ENCODE results near the gene LARGE2. TPM values are rescaled to one million over a fixed set of nuclear protein-coding genes. Genes with fewer than 3 reads are reported as not detected.

LARGE2 gene
- total RNA-seq, 2 experiments from 2014 or later, result 1.1 to 1.6 TPM

DNA sequence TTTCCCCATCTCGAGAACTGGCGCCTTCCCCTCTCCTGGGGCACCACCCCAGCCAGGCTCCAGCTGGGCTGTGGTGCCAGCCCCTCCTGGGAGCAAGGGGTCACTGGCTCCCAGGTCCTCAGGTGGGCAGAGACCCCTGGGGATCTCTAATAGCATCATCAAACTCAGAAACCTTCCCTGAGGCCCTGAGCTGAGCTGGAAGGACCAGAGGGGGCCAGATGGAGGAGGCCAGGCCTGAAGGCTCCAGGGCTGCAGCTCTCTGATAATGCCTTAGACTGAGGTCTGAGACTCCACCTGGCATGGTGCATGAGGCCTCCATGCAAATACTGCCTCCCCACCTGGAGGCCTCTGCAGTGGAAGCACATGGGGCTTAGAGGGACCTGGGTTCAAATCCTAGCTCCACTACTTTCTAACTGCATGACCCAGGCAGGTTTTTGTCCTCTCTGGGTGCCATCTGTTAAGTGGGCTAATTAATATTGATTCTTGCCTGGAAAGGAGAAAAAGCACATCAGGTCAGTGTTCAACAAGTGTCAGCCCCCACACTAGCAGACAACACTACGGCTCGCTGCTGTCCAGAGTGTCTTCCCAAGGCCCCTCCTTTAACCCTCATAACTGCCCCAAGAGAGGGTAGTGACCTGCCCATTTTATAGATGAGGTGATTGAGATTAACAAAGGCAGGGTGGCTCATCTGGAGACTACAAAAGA is 35.5 kb upstream of the LARGE2 start:
- no peaks in the 10 kb centered on the region for H3K9me3 Mint-ChIP-seq
- no peak for DNase-seq
- intact Hi-C loops (cut with micrococcal nuclease), result no loop called here
- ChIA-PET CTCF (interaction anchor here (1.0 to 1.3 kb wide), 2 partner anchors 14 to 115 kb away, joined by 3 to 4 read pairs; no protein-coding TSS in a partner anchor), POLR2A (no interaction called here)
- H3K27ac Mint-ChIP-seq, result no peak overlapping the region
- peaks cover 4% of the 10 kb centered on the region for H3K36me3 Mint-ChIP-seq
- H3K4me3 Mint-ChIP-seq, result no peak overlapping the region
- H3K27me3 Mint-ChIP-seq, result no peaks in the 10 kb centered on the region
- peaks cover 9% of the 10 kb centered on the region for H3K4me1 Mint-ChIP-seq (ENCODE audit: low read depth)

DNA sequence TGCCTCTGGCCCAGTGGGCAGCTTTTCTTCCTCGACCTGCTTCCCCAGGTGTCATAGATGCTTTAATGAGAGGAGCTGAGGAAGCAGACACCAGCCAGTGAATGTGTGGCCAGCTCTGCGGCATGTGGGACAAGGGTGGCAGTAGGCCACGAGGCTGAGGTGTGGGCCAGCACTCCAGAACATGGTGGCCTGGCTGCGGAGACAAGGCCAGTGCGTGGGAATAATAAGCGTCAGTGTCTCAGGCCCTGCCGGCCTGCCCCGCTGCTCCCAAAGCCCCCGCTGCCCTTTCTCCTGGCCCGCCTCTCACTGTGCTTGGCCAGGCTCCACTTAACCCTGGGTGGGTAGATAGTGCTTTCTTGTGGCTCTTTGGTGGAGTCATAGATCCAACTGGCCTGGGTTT is 34.9 kb upstream of the LARGE2 start:
- ChIA-PET POLR2A (no interaction called here), CTCF (no interaction called here)
- H3K36me3 Mint-ChIP-seq, result no peaks in the 10 kb centered on the region
- H3K4me1 Mint-ChIP-seq (ENCODE audit: low read depth), result peaks cover 9% of the 10 kb centered on the region
- no peaks in the 10 kb centered on the region for H3K27me3 Mint-ChIP-seq
- H3K9me3 Mint-ChIP-seq, result no peaks in the 10 kb centered on the region
- intact Hi-C loops (cut with micrococcal nuclease), result no loop called here
- no peak for DNase-seq
- H3K4me3 Mint-ChIP-seq, result no peak overlapping the region
- H3K27ac Mint-ChIP-seq, result no peak overlapping the region

DNA sequence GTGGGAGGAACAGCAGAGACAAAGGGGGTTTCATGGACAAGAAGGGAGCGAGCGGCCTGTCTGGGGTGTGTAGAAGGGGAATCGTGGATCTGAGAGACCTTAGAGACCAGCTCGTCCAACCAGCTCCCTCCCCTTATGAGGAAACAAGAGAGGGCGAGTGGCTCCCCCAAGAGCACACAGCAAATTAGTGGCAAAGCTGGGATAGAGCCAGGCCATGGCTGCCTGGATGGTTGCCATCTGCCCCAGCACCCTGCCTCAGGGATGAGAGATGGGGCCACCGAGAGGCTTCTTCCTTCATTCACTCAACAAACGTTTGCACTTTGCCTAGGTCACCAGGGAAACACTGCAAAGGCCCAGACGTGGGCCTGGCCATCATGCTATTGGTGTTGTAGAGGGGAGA is 32.9 kb upstream of the LARGE2 start:
- H3K4me3 Mint-ChIP-seq, result no peak overlapping the region
- DNase-seq, result no peak
- H3K36me3 Mint-ChIP-seq, result no peaks in the 10 kb centered on the region
- peaks cover 8% of the 10 kb centered on the region for H3K4me1 Mint-ChIP-seq (ENCODE audit: low read depth)
- H3K9me3 Mint-ChIP-seq, result no peaks in the 10 kb centered on the region
- intact Hi-C loops (cut with micrococcal nuclease), result no loop called here
- POLR2A ChIA-PET, result no interaction called here
- H3K27ac Mint-ChIP-seq, result no peak overlapping the region
- H3K27me3 Mint-ChIP-seq, result peaks cover 8% of the 10 kb centered on the region
- CTCF ChIA-PET, result no interaction called here

DNA sequence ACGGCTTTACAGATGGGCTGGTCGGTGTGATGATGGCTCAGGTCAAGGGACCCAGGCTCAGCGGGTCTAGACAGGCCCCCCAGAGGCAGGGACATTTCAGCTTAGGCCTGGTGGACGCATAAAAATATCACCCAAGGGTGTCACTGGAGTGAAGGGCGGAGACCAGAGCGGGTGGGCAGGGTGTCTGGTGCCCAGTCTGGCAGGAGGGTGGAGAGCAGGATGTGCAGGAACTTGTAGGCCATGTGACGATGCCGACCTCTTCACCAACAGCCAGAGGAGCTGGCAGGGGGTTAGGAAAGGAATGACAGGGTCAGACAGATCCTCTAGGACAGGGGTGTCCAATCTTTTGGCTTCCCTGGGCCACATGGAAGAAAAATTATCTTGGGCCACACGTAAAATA is 32.5 kb upstream of the LARGE2 start:
- POLR2A ChIA-PET, result no interaction called here
- Mint-ChIP-seq H3K4me3 (no peak overlapping the region), H3K4me1 (ENCODE audit: low read depth) (peaks cover 4% of the 10 kb centered on the region), H3K36me3 (no peaks in the 10 kb centered on the region), H3K9me3 (no peaks in the 10 kb centered on the region), H3K27me3 (peaks cover 11% of the 10 kb centered on the region), H3K27ac (no peak overlapping the region)
- intact Hi-C loops (cut with micrococcal nuclease), result no loop called here
- DNase-seq, result no peak
- CTCF ChIA-PET, result no interaction called here

DNA sequence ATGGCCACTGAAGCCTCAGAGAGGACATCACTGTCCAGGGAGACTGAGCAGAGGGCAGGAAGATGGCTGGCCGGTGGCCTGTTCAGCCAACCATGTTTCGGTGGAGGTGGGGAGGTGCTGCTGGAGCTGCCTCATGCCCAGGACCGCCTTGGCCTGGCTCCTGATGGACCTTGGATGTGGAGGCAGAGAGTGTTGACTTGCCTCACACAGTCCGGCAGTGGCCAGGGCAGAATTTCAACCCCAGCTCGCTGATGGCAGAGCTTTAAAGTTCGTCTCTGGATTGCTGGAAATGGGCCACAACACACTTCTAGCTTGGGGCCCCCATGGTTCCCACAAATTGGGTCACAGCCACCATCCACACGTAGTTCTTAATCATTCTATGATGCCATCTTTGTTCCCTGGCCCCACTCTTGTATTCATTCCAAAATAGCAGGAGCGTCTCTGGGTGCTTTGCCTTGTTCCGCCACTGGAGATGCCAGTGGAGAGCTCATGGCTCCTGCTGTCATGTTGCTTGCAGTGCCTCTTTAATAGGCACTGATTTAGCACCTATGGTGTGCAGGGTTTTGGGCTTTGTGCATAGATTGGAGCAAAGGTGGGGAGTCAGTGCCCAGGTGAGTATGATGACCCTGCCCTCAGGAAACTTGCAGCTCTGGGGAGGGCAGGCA is 31.4 kb upstream of the LARGE2 start:
- H3K27me3 Mint-ChIP-seq, result peaks cover 16% of the 10 kb centered on the region
- H3K36me3 Mint-ChIP-seq, result no peaks in the 10 kb centered on the region
- H3K9me3 Mint-ChIP-seq, result no peaks in the 10 kb centered on the region
- intact Hi-C loops (cut with micrococcal nuclease), result no loop called here
- DNase-seq, result no peak
- ChIA-PET CTCF (no interaction called here), POLR2A (no interaction called here)
- H3K4me1 Mint-ChIP-seq (ENCODE audit: low read depth), result no peaks in the 10 kb centered on the region
- H3K27ac Mint-ChIP-seq, result no peak overlapping the region
- H3K4me3 Mint-ChIP-seq, result no peak overlapping the region

DNA sequence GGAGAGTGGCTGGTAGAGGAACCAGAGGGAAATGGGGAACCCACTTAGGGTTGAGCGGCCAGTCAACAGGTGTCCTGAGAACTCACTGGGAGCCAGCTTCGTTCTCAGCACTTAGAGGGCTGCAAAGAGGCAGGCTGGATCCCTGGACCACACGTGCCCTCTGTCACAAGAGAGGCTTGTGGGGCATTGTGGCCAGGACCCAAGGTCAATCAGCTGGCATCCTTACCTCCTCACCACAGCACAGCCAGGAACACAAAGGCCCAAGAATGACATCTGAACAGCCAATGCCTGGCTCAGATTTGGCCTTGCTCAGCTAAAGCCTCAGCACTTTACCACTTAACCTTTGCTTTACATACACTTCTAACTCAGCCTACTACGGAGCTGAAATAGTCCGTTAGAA is 29.6 kb upstream of the LARGE2 start:
- H3K4me1 Mint-ChIP-seq (ENCODE audit: low read depth), result no peaks in the 10 kb centered on the region
- ChIA-PET POLR2A (no interaction called here), CTCF (no interaction called here)
- intact Hi-C loops (cut with micrococcal nuclease), result no loop called here
- H3K27me3 Mint-ChIP-seq, result peaks cover 18% of the 10 kb centered on the region
- no peak overlapping the region for H3K27ac Mint-ChIP-seq
- H3K36me3 Mint-ChIP-seq, result no peaks in the 10 kb centered on the region
- DNase-seq, result no peak
- no peaks in the 10 kb centered on the region for H3K9me3 Mint-ChIP-seq
- H3K4me3 Mint-ChIP-seq, result no peak overlapping the region

DNA sequence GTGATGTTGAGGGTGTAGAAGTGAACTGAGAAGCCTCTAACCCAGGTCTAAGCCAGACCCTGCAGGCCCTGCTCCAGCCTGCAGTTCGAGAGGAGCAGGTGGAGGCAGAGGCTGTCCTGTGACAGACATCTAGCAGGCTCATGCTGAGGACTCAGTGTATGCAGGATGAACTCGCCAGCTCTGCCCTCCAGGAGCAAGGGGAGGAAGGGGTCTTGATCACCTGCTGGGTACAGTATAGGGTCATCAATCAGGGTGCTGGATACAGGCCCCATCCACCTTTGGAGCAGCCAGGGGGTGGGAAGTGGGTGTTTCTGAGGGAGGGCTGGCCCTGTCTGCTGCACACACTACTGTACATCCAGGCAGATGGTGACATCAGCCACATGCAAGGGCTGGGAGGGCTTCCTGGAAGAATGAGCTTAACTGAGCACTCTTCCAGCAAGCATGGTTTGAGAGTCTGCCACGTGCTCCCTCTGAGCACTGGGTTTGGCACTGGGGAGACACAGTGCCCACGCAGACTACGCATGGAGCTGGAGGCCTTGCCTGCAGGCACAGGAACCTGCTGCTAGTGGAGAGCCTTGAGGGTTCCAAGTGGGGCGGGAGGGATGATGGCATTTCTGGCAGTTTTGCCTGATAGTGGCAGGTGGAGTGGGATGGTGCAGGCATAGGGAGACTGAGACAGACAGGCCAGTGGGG is 27.8 kb upstream of the LARGE2 start:
- ChIA-PET POLR2A (no interaction called here), CTCF (no interaction called here)
- no peak overlapping the region for H3K27ac Mint-ChIP-seq
- H3K4me3 Mint-ChIP-seq, result no peak overlapping the region
- no peaks in the 10 kb centered on the region for H3K9me3 Mint-ChIP-seq
- H3K27me3 Mint-ChIP-seq, result peaks cover 21% of the 10 kb centered on the region
- DNase-seq, result no peak
- H3K36me3 Mint-ChIP-seq, result no peaks in the 10 kb centered on the region
- intact Hi-C loops (cut with micrococcal nuclease), result no loop called here
- no peaks in the 10 kb centered on the region for H3K4me1 Mint-ChIP-seq (ENCODE audit: low read depth)

DNA sequence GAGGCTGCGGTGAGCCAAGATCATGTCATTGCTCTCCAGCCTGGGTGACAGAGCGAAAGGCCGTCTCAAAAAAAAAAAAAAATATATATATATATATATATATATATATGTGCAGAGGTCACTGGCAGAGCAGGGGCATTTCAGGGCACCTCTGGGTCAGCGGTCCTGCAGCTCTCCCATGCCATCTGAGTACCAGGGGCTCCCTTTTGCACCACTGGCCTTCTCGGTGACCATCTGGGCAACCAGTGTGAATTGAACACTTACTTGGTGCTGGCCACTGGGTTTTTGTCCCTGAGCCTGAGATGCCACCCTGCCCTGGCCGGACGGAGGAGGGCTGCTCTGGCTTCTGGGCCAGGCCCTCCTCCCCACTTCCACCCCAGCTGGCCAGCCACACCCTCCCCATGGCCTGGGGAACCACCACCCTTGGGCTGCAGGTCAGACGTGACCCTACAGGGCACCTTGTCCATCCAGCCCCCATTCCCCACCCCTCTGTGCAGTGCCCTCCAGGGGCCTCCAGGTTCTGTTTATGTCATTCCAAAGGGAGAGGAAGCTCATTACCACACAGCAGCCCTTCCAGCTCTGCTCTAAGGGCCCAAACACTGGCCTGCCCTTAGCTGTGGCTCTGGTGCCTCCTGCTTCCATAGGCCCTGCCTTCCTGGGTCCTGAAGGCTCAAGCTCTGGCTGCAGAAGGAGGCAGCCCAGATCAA is 26.8 kb upstream of the LARGE2 start:
- Mint-ChIP-seq H3K36me3 (no peaks in the 10 kb centered on the region), H3K4me3 (no peak overlapping the region), H3K4me1 (ENCODE audit: low read depth) (no peaks in the 10 kb centered on the region), H3K27ac (no peak overlapping the region), H3K9me3 (no peaks in the 10 kb centered on the region), H3K27me3 (peaks cover 24% of the 10 kb centered on the region)
- intact Hi-C loops (cut with micrococcal nuclease), result no loop called here
- no peak for DNase-seq
- CTCF ChIA-PET, result no interaction called here
- POLR2A ChIA-PET, result no interaction called here

DNA sequence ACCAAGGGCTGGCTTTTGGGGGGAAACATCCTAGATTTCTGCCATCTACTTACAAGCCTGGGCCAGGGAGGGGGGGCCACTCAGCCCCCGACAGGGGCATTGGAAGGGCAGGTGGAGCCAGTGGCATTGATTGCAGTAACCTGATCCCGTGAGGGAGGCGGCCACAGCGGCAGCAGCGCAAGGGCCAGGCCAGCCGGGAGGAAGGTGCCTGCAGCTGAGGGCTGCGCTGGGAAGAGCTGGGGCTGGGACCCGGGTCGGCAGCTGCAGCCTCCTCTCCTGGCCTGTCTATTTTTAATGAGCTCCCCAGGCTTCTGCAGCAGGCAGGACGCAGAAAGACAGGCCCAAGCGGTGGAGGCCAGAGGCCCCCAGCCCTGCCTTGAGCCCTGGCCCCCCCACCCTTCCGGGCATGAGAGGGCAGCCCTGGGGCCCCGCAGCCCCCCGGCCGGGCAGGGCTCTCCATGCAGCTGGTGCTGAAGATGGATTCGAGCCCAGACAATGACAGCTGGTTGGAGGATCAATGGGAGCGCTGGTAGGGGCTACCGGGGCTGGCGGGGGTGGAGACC is 26.0 kb upstream of the LARGE2 start:
- no peak for DNase-seq
- no peak overlapping the region for H3K4me3 Mint-ChIP-seq
- H3K4me1 Mint-ChIP-seq (ENCODE audit: low read depth), result no peaks in the 10 kb centered on the region
- H3K36me3 Mint-ChIP-seq, result no peaks in the 10 kb centered on the region
- ChIA-PET POLR2A (interaction anchor here (0.8 kb wide), 1 partner anchor 18 kb away, joined by 3 read pairs; no protein-coding TSS in a partner anchor), CTCF (no interaction called here)
- no peak overlapping the region for H3K27ac Mint-ChIP-seq
- H3K9me3 Mint-ChIP-seq, result no peaks in the 10 kb centered on the region
- H3K27me3 Mint-ChIP-seq, result peaks cover 27% of the 10 kb centered on the region
- intact Hi-C loops (cut with micrococcal nuclease), result no loop called here

DNA sequence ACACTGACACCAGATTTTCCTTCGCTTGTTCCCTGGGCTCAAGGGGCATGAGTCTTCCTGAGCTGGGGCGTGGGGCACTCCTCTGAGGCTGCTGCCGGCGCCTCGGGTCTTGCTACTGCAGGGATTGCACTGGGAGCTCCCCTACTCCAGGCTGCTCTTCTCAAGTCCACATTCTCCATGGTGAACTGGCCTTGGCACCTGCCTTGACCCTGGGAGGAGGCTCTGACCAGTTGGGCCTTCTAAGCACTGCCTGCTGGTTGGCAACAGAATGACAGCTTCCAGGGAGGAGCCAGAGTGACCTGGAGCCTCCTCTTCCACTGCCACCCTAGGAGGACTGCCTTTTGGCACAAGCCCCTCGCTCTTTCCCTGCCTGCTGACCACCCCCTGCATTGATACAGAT is 24.9 kb upstream of the LARGE2 start:
- intact Hi-C loops (cut with micrococcal nuclease), result no loop called here
- CTCF ChIA-PET, result no interaction called here
- no peak for DNase-seq
- POLR2A ChIA-PET, result no interaction called here
- Mint-ChIP-seq H3K4me1 (ENCODE audit: low read depth) (no peaks in the 10 kb centered on the region), H3K27ac (no peak overlapping the region), H3K4me3 (no peak overlapping the region), H3K27me3 (peaks cover 27% of the 10 kb centered on the region), H3K36me3 (no peaks in the 10 kb centered on the region), H3K9me3 (no peaks in the 10 kb centered on the region)

DNA sequence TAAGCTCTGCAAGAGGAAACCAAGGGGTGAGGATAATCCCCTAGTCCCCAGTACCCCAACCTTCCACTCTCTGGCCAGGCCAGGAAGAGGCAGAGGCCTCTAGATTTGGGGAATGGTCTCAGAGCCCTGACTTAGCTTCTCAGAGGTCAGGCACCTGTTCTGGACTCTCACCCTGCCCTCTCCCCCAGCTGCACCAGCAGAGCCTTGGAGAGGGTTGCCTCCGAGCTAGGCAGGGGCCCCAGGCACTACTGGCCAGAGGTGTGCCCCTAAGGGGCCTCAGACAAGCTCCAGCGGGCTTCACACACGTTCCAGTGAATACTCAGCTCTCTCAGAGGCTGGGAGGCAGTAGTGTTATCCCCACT is 23.4 kb upstream of the LARGE2 start:
- no peaks in the 10 kb centered on the region for H3K36me3 Mint-ChIP-seq
- no peak for DNase-seq
- peaks cover 23% of the 10 kb centered on the region for H3K27me3 Mint-ChIP-seq
- ChIA-PET POLR2A (interaction anchor here (1.1 kb wide), 1 partner anchor 19 kb away, joined by 3 read pairs; the partner anchor contains the start of gene PEX16), CTCF (no interaction called here)
- no peak overlapping the region for H3K27ac Mint-ChIP-seq
- intact Hi-C loops (cut with micrococcal nuclease), result no loop called here
- no peaks in the 10 kb centered on the region for H3K4me1 Mint-ChIP-seq (ENCODE audit: low read depth)
- no peaks in the 10 kb centered on the region for H3K9me3 Mint-ChIP-seq
- H3K4me3 Mint-ChIP-seq, result peak overlapping the region; percentile 37

DNA sequence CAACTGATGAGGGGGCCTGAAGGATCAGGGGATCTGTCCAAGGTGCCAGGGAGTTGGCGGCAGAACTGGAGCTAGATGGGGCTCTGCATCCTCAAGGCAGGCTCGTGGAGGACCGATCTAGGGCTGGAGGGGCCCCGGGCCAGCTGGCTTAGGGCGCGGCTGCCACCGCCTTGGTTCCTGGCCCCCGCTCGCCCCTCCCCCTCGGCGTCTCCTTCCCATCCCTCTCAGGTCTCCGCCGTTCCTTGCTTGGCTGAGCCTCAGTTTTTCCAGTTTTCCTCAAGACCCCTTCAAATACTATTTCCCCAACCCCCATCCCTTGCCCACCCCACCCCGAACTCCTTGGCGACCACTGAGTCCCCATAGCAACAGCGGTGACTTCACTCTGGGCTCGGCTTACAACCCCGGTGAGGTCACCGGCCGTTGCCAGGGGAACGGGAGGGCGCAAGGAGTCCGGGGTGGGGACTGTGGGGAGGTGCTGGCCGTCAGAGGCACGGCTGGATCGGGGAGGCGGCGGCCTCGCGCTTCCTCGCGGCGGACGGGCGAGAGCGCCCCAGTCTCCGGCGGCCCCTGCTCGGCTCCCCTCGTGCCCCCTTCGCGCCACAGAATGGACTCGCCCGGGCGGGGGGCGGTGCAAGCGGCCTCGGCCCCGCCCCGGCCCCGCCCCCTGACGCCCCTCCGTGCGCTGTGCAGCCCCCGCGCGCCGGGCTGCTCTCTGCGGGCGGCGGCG is 22.8 kb upstream of the LARGE2 start:
- Mint-ChIP-seq H3K4me3 (peak overlapping the region; percentile 37), H3K27ac (no peak overlapping the region), H3K4me1 (ENCODE audit: low read depth) (no peaks in the 10 kb centered on the region), H3K36me3 (no peaks in the 10 kb centered on the region), H3K9me3 (no peaks in the 10 kb centered on the region), H3K27me3 (peaks cover 18% of the 10 kb centered on the region)
- intact Hi-C loops (cut with micrococcal nuclease), result no loop called here
- ChIA-PET POLR2A (no interaction called here), CTCF (no interaction called here)
- DNase-seq, result peak; percentile 75
